Amniotic stem cell (primary cell): Measurements from ENCODE around the gene KIAA0825.

ENCODE experiments used
- DNase-seq: peaks from one replicate; lab custom pipeline; 2025; lab: John Stamatoyannopoulos, UW

KIAA0825 gene

GRCh38 chr5:94508461-94509148 is 109.8 kb downstream of the KIAA0825 start:
- DNase-seq: no peak

GRCh38 chr5:94505327-94506068 is 112.9 kb downstream of the KIAA0825 start:
- no peak for DNase-seq

GRCh38 chr5:94503677-94504076 is 114.7 kb downstream of the KIAA0825 start:
- DNase-seq: no peak

GRCh38 chr5:94501365-94501764 is 117.0 kb downstream of the KIAA0825 start:
- DNase-seq: no peak

GRCh38 chr5:94499806-94500205 is 118.6 kb downstream of the KIAA0825 start:
- DNase-seq: no peak

GRCh38 chr5:94498199-94498598 is 120.2 kb downstream of the KIAA0825 start:
- no peak for DNase-seq

- DNase-seq: no peak
These were observed 133.3 kb downstream of the KIAA0825 start for GRCh38 chr5:94485067-94485466.

- no peak for DNase-seq
These were observed 137.3 kb downstream of the KIAA0825 start for GRCh38 chr5:94481059-94481458.

GRCh38 chr5:94480486-94480885 is 137.9 kb downstream of the KIAA0825 start:
- no peak for DNase-seq

GRCh38 chr5:94473936-94474335 is 144.5 kb downstream of the KIAA0825 start:
- no peak for DNase-seq

- no peak for DNase-seq
These were observed 146.9 kb downstream of the KIAA0825 start for GRCh38 chr5:94471521-94471920.

GRCh38 chr5:94470802-94471201 is 147.6 kb downstream of the KIAA0825 start:
- DNase-seq: no peak

GRCh38 chr5:94469894-94470329 is 148.5 kb downstream of the KIAA0825 start:
- DNase-seq: no peak

- DNase-seq: no peak
These were observed 150.2 kb downstream of the KIAA0825 start for GRCh38 chr5:94467954-94468930.

- DNase-seq: no peak
These were observed 151.0 kb downstream of the KIAA0825 start for GRCh38 chr5:94467346-94467953.

GRCh38 chr5:94463739-94464138 is 154.7 kb downstream of the KIAA0825 start:
- no peak for DNase-seq

- no peak for DNase-seq
These were observed 157.3 kb downstream of the KIAA0825 start for GRCh38 chr5:94461131-94461530.

GRCh38 chr5:94459915-94460314 is 158.5 kb downstream of the KIAA0825 start:
- no peak for DNase-seq

- no peak for DNase-seq
These were observed 160.6 kb downstream of the KIAA0825 start for GRCh38 chr5:94457788-94458187.

GRCh38 chr5:94445726-94446125 is 172.7 kb downstream of the KIAA0825 start:
- DNase-seq: no peak

- DNase-seq: no peak
These were observed 175.4 kb downstream of the KIAA0825 start for GRCh38 chr5:94442991-94443390.

- DNase-seq: no peak
These were observed 176.3 kb downstream of the KIAA0825 start for GRCh38 chr5:94442076-94442475.
